Measurements from ENCODE around the gene RPS21.

The RPS21 gene

GRCh38 chr20:62356589-62357186, 30.2 kb upstream of the RPS21 start:
- no peak overlapping the region for H3K4me3 ChIP-seq (ENCODE audit: low read length)
- H3K4me1 ChIP-seq (ENCODE audit: insufficient read depth, low read length) = peaks cover 33% of the 10 kb centered on the region
- H3K27me3 ChIP-seq (ENCODE audit: insufficient read depth, low read length) = no peaks in the 10 kb centered on the region
- peaks cover 9% of the 10 kb centered on the region for H3K36me3 ChIP-seq (ENCODE audit: insufficient read depth, low read length)
- H2AFZ ChIP-seq (ENCODE audit: low read depth, low read length) = no peak overlapping the region
- H3K9me3 ChIP-seq (ENCODE audit: low read length) = no peaks in the 10 kb centered on the region

DNA sequence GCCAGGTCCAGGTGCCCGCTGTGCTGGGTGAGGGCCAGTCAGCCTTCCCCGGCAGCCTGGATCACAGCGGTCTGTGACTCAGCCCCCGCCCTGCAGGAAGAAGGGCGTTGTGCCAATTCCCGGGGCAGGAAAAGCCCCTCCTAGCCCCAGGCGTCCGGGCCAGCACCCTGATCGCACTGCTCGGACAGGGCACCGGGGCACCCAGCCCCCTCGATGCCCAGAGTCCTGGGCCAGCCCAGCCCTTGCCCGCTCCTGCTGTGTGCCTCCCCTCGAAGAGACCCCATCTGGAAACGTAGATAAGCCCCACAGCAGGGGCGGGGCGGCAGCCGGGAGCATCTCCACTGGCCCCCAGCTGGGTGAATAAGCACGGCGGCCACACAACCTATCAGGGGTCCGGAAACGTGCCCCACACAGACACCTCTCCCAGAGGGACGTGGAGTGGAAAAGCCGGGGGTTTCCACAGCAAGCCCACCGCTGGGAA, 29.7 kb upstream of the RPS21 start:
- peaks cover 33% of the 10 kb centered on the region for H3K4me1 ChIP-seq (ENCODE audit: insufficient read depth, low read length)
- H2AFZ ChIP-seq (ENCODE audit: low read depth, low read length) = no peak overlapping the region
- H3K4me3 ChIP-seq (ENCODE audit: low read length) = no peak overlapping the region
- H3K9me3 ChIP-seq (ENCODE audit: low read length) = no peaks in the 10 kb centered on the region
- no peaks in the 10 kb centered on the region for H3K27me3 ChIP-seq (ENCODE audit: insufficient read depth, low read length)
- peaks cover 3% of the 10 kb centered on the region for H3K36me3 ChIP-seq (ENCODE audit: insufficient read depth, low read length)

DNA sequence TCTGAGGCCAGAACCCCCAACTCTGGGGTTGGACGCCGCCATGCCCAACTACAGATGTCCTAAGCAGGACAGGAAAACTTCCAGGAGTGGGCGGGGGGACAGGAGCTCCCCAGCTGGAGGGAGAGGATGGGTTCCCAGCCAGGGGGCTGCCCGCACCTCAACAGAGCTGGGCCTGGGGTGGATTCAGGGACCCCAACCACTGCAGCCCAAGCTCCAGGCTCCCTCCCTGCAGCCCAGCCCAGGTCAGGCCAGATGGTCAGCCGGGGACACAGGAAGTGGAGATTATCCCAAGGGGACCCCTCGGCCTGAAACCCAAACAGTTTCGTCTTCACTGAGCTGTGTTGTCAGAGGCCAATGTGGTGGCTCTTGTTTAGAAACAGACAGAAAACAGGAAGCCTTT, 29.2 kb upstream of the RPS21 start:
- no peak overlapping the region for H3K4me3 ChIP-seq (ENCODE audit: low read length)
- H2AFZ ChIP-seq (ENCODE audit: low read depth, low read length) = no peak overlapping the region
- H3K9me3 ChIP-seq (ENCODE audit: low read length) = no peaks in the 10 kb centered on the region
- H3K4me1 ChIP-seq (ENCODE audit: insufficient read depth, low read length) = peaks cover 33% of the 10 kb centered on the region
- no peaks in the 10 kb centered on the region for H3K36me3 ChIP-seq (ENCODE audit: insufficient read depth, low read length)
- H3K27me3 ChIP-seq (ENCODE audit: insufficient read depth, low read length) = no peaks in the 10 kb centered on the region

- Histone ChIP-seq H3K4me1 (ENCODE audit: insufficient read depth, low read length) (peaks cover 38% of the 10 kb centered on the region), H3K4me3 (ENCODE audit: low read length) (no peak overlapping the region)
These were observed 28.5 kb upstream of the RPS21 start for GRCh38 chr20:62358171-62359042.

DNA sequence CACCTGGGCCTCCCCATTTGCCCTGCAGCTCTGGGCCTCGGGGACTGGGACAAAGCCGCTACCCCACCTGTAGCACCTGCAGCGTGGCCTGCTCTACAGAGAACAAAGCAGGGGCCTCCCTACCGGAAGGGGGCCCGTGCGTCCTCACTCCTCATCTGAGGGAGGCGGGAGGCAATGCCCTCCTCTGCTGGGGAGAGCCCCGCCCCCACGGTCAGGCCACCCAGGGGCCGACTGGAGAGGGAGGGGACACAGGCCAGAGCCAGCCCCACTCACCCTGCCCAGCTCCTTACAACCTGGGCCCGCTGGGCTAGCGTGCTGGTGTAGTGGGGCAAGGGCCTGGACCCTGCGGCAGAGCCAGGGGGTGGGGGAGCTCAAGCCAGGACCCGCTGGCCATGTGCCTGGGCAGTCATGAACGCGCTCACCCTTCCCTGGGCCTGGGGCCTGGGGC, 27.8 kb upstream of the RPS21 start:
- Histone ChIP-seq H3K4me1 (ENCODE audit: insufficient read depth, low read length) (peaks cover 44% of the 10 kb centered on the region), H3K9me3 (ENCODE audit: low read length) (no peaks in the 10 kb centered on the region), H3K4me3 (ENCODE audit: low read length) (no peak overlapping the region), H2AFZ (ENCODE audit: low read depth, low read length) (no peak overlapping the region), H3K27me3 (ENCODE audit: insufficient read depth, low read length) (no peaks in the 10 kb centered on the region), H3K36me3 (ENCODE audit: insufficient read depth, low read length) (no peaks in the 10 kb centered on the region)

More at GRCh38 chr20:62358171-62359042, 28.5 kb upstream of the RPS21 start:
- no peaks in the 10 kb centered on the region for H3K27me3 ChIP-seq (ENCODE audit: insufficient read depth, low read length)
- no peaks in the 10 kb centered on the region for H3K9me3 ChIP-seq (ENCODE audit: low read length)
- H3K36me3 ChIP-seq (ENCODE audit: insufficient read depth, low read length) = no peaks in the 10 kb centered on the region
- H2AFZ ChIP-seq (ENCODE audit: low read depth, low read length) = no peak overlapping the region

DNA sequence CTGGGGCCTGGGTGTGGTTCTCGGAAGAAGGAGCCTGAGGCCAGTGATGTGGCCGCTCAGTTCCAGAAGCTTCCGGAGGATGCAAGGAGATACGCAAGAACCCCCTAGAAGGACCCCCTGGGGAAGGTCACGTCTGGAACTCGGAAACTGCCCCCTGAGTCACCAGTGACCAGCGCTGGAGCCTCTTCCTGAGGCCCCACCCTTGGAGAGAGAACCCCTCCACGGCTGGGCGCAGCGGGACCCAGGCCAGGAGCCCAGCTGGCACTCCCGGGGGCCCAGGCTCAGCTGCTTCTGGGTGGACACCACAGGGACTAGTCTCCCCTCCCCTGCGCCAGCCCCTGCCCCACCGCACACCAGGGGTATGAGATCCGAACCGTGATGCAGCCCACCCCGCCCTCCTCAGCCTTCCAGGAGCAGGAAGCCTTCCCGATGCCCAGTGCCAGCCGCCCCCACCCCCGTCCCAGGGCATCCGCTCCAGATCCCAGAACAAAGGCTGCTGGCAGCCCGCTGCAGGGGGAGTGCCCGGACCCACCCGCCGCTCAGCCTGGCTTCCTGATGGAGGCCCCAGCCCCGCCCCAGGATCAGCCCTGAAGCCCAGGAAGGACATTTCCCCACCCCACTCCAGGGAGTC, 27.3 kb upstream of the RPS21 start:
- Histone ChIP-seq H3K36me3 (ENCODE audit: insufficient read depth, low read length) (no peaks in the 10 kb centered on the region), H3K4me1 (ENCODE audit: insufficient read depth, low read length) (peaks cover 49% of the 10 kb centered on the region), H2AFZ (ENCODE audit: low read depth, low read length) (no peak overlapping the region), H3K4me3 (ENCODE audit: low read length) (no peak overlapping the region), H3K27me3 (ENCODE audit: insufficient read depth, low read length) (no peaks in the 10 kb centered on the region), H3K9me3 (ENCODE audit: low read length) (no peaks in the 10 kb centered on the region)

DNA sequence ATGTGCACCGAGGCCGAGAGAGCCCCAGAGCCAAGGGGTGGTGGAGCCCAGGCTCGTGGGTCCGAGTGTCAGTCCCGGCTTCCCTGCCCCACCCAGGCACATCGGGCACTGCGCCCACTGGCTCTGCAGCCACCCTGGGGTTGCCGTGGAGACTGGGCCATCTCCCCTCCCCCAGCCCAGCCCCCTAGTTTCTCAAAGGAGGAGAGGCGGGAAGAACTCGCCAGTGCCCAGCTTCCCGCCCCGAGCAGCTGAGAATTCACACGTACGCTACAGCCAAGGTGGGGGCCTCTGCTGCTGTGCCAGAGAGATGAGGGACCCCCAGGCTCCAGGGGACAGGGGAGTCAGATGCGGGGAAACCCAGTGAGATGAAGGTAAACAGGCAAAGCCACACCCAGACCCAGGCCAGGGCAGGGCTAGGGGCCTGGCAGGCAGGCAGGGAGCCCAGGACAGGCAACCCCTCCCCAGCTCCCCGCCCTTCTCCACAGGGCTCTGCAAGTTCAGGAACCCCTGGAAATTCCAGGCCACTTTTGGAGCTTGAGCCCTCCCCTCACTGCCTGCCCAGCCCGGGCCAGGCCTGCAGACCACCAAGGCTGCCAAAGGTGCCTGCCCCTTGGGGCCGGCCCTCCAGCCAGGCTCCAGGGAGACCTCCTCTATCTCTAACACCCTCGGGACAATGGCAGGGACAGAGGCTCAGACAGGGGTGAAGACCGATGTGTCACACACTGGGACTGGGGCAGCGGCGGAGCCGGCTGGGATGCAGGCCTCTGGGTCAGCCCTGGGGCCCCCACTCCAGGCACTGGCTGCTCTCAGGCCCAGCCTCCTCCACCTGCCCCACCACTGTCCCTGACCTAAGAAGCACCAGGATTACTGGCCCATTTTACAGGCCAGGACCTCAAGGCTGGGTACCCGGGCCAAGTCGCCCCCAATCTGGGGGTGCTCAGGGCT, 25.8 kb upstream of the RPS21 start:
- no peaks in the 10 kb centered on the region for H3K9me3 ChIP-seq (ENCODE audit: low read length)
- no peaks in the 10 kb centered on the region for H3K27me3 ChIP-seq (ENCODE audit: insufficient read depth, low read length)
- H3K4me1 ChIP-seq (ENCODE audit: insufficient read depth, low read length) = peaks cover 45% of the 10 kb centered on the region
- no peak overlapping the region for H3K4me3 ChIP-seq (ENCODE audit: low read length)
- H2AFZ ChIP-seq (ENCODE audit: low read depth, low read length) = no peak overlapping the region
- H3K36me3 ChIP-seq (ENCODE audit: insufficient read depth, low read length) = no peaks in the 10 kb centered on the region

DNA sequence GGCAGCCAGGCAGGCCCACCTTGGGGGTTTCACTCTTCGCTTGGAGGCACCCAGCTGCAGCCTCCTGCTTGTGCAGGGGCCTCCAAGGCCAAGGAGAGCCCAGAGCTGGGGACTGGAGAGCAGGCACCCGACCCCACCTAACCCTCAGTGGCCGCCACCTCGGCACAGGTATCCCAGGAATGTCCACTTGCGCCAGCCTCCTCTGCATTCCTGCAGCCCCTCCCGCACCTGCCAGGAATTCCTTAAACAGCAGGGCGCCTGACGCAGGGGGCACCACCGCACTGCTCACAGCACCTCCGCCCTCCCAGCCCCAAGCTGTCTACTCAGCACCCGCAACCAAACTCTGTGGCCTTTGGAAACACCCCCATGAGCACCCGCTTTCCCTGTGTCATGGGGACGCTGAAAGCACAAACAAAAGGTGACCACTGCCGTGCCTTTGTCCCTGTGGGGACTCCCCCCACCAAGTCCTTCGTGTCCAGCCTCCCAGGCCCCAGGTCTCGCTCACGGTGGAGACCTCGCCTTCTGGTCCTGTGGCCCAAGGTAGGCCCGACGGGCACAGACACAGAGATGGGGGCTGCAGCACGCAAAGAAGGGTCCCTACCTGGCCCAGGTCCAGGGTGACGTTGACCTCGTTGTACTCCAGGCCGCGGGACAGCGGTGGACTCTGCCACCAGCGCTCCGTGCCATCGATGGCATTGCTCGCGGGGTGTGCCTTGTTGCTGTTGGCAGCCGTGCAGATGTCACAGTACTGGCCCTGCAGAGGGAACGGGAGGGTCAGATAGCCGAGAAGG, 24.9 kb upstream of the RPS21 start:
- Histone ChIP-seq H3K4me1 (ENCODE audit: insufficient read depth, low read length) (peaks cover 39% of the 10 kb centered on the region), H3K27me3 (ENCODE audit: insufficient read depth, low read length) (no peaks in the 10 kb centered on the region), H2AFZ (ENCODE audit: low read depth, low read length) (no peak overlapping the region), H3K4me3 (ENCODE audit: low read length) (no peak overlapping the region), H3K36me3 (ENCODE audit: insufficient read depth, low read length) (no peaks in the 10 kb centered on the region), H3K9me3 (ENCODE audit: low read length) (no peaks in the 10 kb centered on the region)

- H3K27me3 ChIP-seq (ENCODE audit: insufficient read depth, low read length) = no peaks in the 10 kb centered on the region
- H3K9me3 ChIP-seq (ENCODE audit: low read length) = no peaks in the 10 kb centered on the region
- no peaks in the 10 kb centered on the region for H3K36me3 ChIP-seq (ENCODE audit: insufficient read depth, low read length)
- H3K4me3 ChIP-seq (ENCODE audit: low read length) = no peak overlapping the region
- peaks cover 36% of the 10 kb centered on the region for H3K4me1 ChIP-seq (ENCODE audit: insufficient read depth, low read length)
- no peak overlapping the region for H2AFZ ChIP-seq (ENCODE audit: low read depth, low read length)
These were observed 24.3 kb upstream of the RPS21 start for GRCh38 chr20:62362590-62362940.

- H3K9me3 ChIP-seq (ENCODE audit: low read length) = no peaks in the 10 kb centered on the region
- H3K4me3 ChIP-seq (ENCODE audit: low read length) = no peak overlapping the region
- no peaks in the 10 kb centered on the region for H3K36me3 ChIP-seq (ENCODE audit: insufficient read depth, low read length)
- no peaks in the 10 kb centered on the region for H3K27me3 ChIP-seq (ENCODE audit: insufficient read depth, low read length)
- H3K4me1 ChIP-seq (ENCODE audit: insufficient read depth, low read length) = peaks cover 40% of the 10 kb centered on the region
- no peak overlapping the region for H2AFZ ChIP-seq (ENCODE audit: low read depth, low read length)
These were observed 23.6 kb upstream of the RPS21 start for GRCh38 chr20:62362991-62363919.

Measured in neuron (in vitro differentiated cells).